Measurements from ENCODE around the gene PAXX. TPM values are rescaled to one million over a fixed set of nuclear protein-coding genes. Genes with fewer than 3 reads are reported as not detected.

PAXX gene
- total and polyA plus RNA-seq, 8 donors: 11.9 to 206 (median 92.0) TPM

GRCh38 chr9:136965771-136966484, 26.3 kb upstream of the PAXX start:
- WGBS, 5 donors: 29 to 42% (median 35%) methylated on average over 23 of the region's 23 CpGs
- intact Hi-C loops (cut with DNase I; ENCODE audit: low total_unique reads): no loop called here
- H3K27ac ChIP-seq: no peak overlapping the region
- no peaks in the 10 kb centered on the region for H3K9me3 ChIP-seq
- no peaks in the 10 kb centered on the region for H3K36me3 ChIP-seq
- H3K27me3 ChIP-seq: peaks cover 0 to 26% (median 0%) of the 10 kb centered on the region in 3 donors
- H3K4me3 ChIP-seq: no peak overlapping the region
- no peak for TF ChIP-seq POLR2AphosphoS5 (IDR thresholded peaks at IDR 0.05)
- TF ChIP-seq, protein P1, sequence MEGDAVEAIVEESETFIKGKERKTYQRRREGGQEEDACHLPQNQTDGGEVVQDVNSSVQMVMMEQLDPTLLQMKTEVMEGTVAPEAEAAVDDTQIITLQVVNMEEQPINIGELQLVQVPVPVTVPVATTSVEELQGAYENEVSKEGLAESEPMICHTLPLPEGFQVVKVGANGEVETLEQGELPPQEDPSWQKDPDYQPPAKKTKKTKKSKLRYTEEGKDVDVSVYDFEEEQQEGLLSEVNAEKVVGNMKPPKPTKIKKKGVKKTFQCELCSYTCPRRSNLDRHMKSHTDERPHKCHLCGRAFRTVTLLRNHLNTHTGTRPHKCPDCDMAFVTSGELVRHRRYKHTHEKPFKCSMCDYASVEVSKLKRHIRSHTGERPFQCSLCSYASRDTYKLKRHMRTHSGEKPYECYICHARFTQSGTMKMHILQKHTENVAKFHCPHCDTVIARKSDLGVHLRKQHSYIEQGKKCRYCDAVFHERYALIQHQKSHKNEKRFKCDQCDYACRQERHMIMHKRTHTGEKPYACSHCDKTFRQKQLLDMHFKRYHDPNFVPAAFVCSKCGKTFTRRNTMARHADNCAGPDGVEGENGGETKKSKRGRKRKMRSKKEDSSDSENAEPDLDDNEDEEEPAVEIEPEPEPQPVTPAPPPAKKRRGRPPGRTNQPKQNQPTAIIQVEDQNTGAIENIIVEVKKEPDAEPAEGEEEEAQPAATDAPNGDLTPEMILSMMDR (IDR thresholded peaks at IDR 0.05): no peak
- no peak for TF ChIP-seq POLR2A (IDR thresholded peaks at IDR 0.05)
- no peak for TF ChIP-seq EP300 (IDR thresholded peaks at IDR 0.05)
- H3K4me1 ChIP-seq: peaks cover 18 to 31% (median 26%) of the 10 kb centered on the region in 4 donors
- DNase-seq: peak in 1 of 2 donors; percentile 50

DNA sequence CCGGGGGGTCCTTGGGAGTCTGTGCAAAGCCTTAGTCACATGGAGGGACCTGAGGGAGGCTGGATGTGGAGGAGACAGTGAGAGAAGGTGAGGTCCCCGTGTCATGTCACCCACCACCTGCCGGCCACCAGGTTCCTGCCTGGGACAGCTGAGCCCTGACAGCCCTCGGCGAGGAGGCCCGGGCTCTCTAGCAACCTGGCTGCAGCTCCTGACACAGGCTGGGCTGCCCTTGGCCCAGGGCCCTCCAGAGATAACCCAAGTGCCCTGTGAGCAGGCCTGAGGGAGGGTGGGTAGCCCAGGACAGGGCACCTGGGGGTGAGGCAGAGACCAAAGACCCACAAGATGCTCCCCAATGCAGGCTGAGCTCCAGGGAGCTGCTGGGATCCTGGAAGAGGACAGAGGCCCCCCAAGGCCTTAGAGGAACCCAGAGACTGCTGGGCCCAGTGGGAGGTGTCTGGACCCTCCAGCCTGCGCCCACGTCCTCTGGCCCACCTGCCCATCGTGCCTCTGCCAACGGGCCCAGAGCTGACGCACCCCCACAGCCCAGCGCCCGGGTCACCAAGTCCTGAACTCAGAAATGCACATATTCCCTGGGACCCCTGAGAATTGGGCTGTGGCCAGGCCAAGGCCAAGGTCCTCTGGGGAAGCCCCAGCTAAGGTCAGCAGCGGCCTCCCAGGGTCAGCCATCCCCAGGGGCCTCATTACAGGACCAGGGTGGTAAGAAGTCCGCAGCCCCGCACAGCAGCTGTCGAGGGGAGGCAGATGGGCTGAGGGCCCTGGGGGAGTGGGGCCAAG, 23.7 kb upstream of the PAXX start:
- WGBS, 5 donors: 60 to 81% (median 73%) methylated on average over 10 to 17 of the region's 17 CpGs

GRCh38 chr9:136969150-136969549, 23.1 kb upstream of the PAXX start:
- Histone ChIP-seq H3K27ac (no peak overlapping the region), H3K4me1 (peaks cover 6 to 17% (median 11%) of the 10 kb centered on the region in 4 donors), H3K9me3 (no peaks in the 10 kb centered on the region), H3K4me3 (no peak overlapping the region), H3K36me3 (no peaks in the 10 kb centered on the region), H3K27me3 (peaks cover 0 to 26% (median 0%) of the 10 kb centered on the region in 3 donors)
- intact Hi-C loops (cut with DNase I; ENCODE audit: low total_unique reads): no loop called here
- no peak for DNase-seq
- WGBS, 5 donors: 75 to 86% (median 80%) methylated on average over 3 to 17 of the region's 17 CpGs
- TF ChIP-seq POLR2A (IDR thresholded peaks at IDR 0.05) (no peak), POLR2AphosphoS5 (IDR thresholded peaks at IDR 0.05) (no peak), EP300 (IDR thresholded peaks at IDR 0.05) (no peak)
- TF ChIP-seq, protein P1 (IDR thresholded peaks at IDR 0.05): no peak

More for the DNA sequence above, 23.7 kb upstream of the PAXX start:
- H3K36me3 ChIP-seq: no peaks in the 10 kb centered on the region
- H3K27ac ChIP-seq: no peak overlapping the region
- peaks cover 0 to 26% (median 0%) of the 10 kb centered on the region in 3 donors for H3K27me3 ChIP-seq
- H3K4me1 ChIP-seq: peaks cover 9 to 20% (median 15%) of the 10 kb centered on the region in 4 donors
- no peak for DNase-seq
- intact Hi-C loops (cut with DNase I; ENCODE audit: low total_unique reads): no loop called here
- no peaks in the 10 kb centered on the region for H3K9me3 ChIP-seq
- H3K4me3 ChIP-seq: no peak overlapping the region
- TF ChIP-seq EP300 (IDR thresholded peaks at IDR 0.05): no peak
- no peak for TF ChIP-seq POLR2AphosphoS5 (IDR thresholded peaks at IDR 0.05)
- no peak for TF ChIP-seq POLR2A (IDR thresholded peaks at IDR 0.05)
- TF ChIP-seq, protein P1 (IDR thresholded peaks at IDR 0.05): no peak

GRCh38 chr9:136969774-136970173, 22.4 kb upstream of the PAXX start:
- TF ChIP-seq POLR2A (IDR thresholded peaks at IDR 0.05): no peak
- TF ChIP-seq EP300 (IDR thresholded peaks at IDR 0.05): no peak
- TF ChIP-seq POLR2AphosphoS5 (IDR thresholded peaks at IDR 0.05): no peak
- TF ChIP-seq, protein P1 (IDR thresholded peaks at IDR 0.05): no peak
- DNase-seq: no peak
- intact Hi-C loops (cut with DNase I; ENCODE audit: low total_unique reads): no loop called here

More at GRCh38 chr9:136969774-136970173, 22.4 kb upstream of the PAXX start:
- Histone ChIP-seq H3K4me1 (peaks cover 0 to 11% (median 5%) of the 10 kb centered on the region in 4 donors), H3K27ac (no peak overlapping the region), H3K9me3 (no peaks in the 10 kb centered on the region), H3K4me3 (no peak overlapping the region), H3K27me3 (peaks cover 0 to 26% (median 0%) of the 10 kb centered on the region in 3 donors), H3K36me3 (no peaks in the 10 kb centered on the region)
- 72 to 97% (median 85%) methylated on average over 3 to 5 of the region's 5 CpGs for WGBS, 5 donors

Data from stomach (tissue), 9 donors.